Progenitor cell of endocrine pancreas (in vitro differentiated cells): ENCODE data around the gene DISP1. TPM values are rescaled to one million over a fixed set of nuclear protein-coding genes. Genes with fewer than 3 reads are reported as not detected.

Experiments
- DNase-seq: peaks from one replicate; pipeline ENCODE4 v3.0.0; 2021; ENCODE audit warnings: low spot score; ENCODE audit not compliant: unreplicated experiment
- H3K27ac Mint-ChIP-seq: 2 replicates; pipeline ENCODE4 v1.8.0; 2021; ENCODE audit warnings: mild to moderate bottlenecking, moderate library complexity, mixed read lengths
- H3K27me3 Mint-ChIP-seq: 2 replicates; pipeline ENCODE4 v1.8.0; 2021; ENCODE audit warnings: mixed read lengths
- H3K36me3 Mint-ChIP-seq: 2 replicates; pipeline ENCODE4 v1.8.0; 2022; ENCODE audit warnings: mixed read lengths; ENCODE audit not compliant: insufficient read depth
- H3K4me1 Mint-ChIP-seq: 2 replicates; pipeline ENCODE4 v1.8.0; 2021; ENCODE audit warnings: low read depth, mixed read lengths
- H3K4me3 Mint-ChIP-seq: 2 replicates; pipeline ENCODE4 v1.8.0; 2021; ENCODE audit warnings: low read depth, mild to moderate bottlenecking, moderate library complexity, mixed read lengths
- H3K9me3 Mint-ChIP-seq: 2 replicates; pipeline ENCODE4 v1.8.0; 2021; ENCODE audit warnings: low read depth, mixed read lengths
- long read RNA-seq: library from polyadenylated mRNA; unstranded; transcript quantifications from one replicate; pipeline ENCODE4 v2.0.0, GENCODE V29; 2020
- total RNA-seq: library from RNA; stranded (reverse); gene quantifications from 2 replicates; pipeline ENCODE4 v1.2.1, GENCODE V29; 2021
- TF ChIP-seq, protein P1 (sequence below): fragments of 200-600 bp; sonication (generic); IDR thresholded peaks from one replicate; pipeline ENCODE4 v1.5.0; 2021; ENCODE audit warnings: antibody characterized with exemption, mild to moderate bottlenecking; ENCODE audit not compliant: unreplicated experiment

The DISP1 gene
- 9.1 and 9.3 TPM in 2 replicates for total RNA-seq
- long read RNA-seq, partial matches to known transcripts, result 8 of 16 reads
- long read RNA-seq, other reads (novel, unspliced or antisense), result 8 of 16 reads

- no peaks in the 10 kb centered on the region for H3K9me3 Mint-ChIP-seq
- H3K27me3 Mint-ChIP-seq, result peaks cover 12% of the 10 kb centered on the region
- peak within 1 kb of the TSS; percentile 87 for H3K4me3 Mint-ChIP-seq
- H3K36me3 Mint-ChIP-seq, result no peaks in the 10 kb centered on the region
- DNase-seq, result peak; percentile 60
- TF ChIP-seq, protein P1, sequence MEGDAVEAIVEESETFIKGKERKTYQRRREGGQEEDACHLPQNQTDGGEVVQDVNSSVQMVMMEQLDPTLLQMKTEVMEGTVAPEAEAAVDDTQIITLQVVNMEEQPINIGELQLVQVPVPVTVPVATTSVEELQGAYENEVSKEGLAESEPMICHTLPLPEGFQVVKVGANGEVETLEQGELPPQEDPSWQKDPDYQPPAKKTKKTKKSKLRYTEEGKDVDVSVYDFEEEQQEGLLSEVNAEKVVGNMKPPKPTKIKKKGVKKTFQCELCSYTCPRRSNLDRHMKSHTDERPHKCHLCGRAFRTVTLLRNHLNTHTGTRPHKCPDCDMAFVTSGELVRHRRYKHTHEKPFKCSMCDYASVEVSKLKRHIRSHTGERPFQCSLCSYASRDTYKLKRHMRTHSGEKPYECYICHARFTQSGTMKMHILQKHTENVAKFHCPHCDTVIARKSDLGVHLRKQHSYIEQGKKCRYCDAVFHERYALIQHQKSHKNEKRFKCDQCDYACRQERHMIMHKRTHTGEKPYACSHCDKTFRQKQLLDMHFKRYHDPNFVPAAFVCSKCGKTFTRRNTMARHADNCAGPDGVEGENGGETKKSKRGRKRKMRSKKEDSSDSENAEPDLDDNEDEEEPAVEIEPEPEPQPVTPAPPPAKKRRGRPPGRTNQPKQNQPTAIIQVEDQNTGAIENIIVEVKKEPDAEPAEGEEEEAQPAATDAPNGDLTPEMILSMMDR, result no peak
- peaks cover 16% of the 10 kb centered on the region for H3K4me1 Mint-ChIP-seq
- H3K27ac Mint-ChIP-seq, result peak within 1 kb of the TSS; percentile 92
These were observed at the start of gene DISP1 for GRCh38 chr1:222814536-222815439. DISP1 (plus strand) TSS chr1:222815039; CDS start chr1:222942824, 127,785 bp downstream.

DNA sequence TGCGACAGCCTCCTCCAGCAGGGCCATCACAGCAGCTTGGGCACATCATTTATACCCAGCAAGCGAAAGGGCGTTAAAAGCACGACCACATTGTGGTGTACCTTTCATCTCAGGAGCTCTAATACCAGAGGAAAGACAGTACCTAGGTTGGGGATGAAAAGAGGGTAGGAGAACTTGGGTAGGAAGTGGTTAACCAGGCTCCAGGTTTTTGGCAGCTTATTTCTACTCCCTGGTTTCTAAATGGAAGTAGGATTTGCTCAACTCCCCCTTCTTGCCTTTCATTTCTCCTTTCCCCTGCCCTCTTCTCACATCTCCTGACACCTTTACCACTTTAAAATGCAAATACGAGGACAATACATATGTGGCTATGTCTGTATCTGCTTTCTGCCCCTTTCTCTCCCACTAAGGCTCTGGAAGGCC lies 47.7 kb upstream of the DISP1 start:
- Mint-ChIP-seq H3K4me3 (no peak overlapping the region), H3K27ac (no peak overlapping the region), H3K27me3 (no peaks in the 10 kb centered on the region), H3K9me3 (peaks cover 20% of the 10 kb centered on the region), H3K36me3 (peaks cover 4% of the 10 kb centered on the region), H3K4me1 (no peaks in the 10 kb centered on the region)
- TF ChIP-seq, protein P1, result no peak
- DNase-seq, result no peak

- H3K27ac Mint-ChIP-seq, result no peak overlapping the region
- TF ChIP-seq, protein P1, result no peak
- no peak overlapping the region for H3K4me3 Mint-ChIP-seq
- DNase-seq, result no peak
- H3K4me1 Mint-ChIP-seq, result no peaks in the 10 kb centered on the region
- no peaks in the 10 kb centered on the region for H3K27me3 Mint-ChIP-seq
- peaks cover 4% of the 10 kb centered on the region for H3K36me3 Mint-ChIP-seq
- H3K9me3 Mint-ChIP-seq, result peaks cover 19% of the 10 kb centered on the region
These were observed 46.2 kb upstream of the DISP1 start for GRCh38 chr1:222768592-222768991.

DNA sequence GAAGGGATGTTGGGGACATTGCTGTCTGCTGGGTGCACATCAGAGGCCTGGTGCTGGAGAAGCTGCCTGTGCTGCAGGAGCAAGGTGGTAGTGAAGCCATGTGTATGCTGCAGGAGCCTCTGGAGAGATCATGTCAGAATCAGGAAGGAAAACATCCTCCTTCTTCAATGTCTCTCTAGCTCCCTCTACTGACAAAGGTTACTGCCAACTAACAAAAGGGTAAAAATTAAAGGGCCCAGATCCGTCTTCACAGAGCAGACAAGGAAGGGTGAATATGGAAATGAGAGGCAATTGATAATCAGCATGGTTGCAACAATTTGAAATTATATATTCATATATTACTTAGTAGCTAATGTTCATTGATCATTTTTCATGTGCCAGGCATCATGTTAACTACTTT lies 45.7 kb upstream of the DISP1 start:
- no peak for DNase-seq
- peaks cover 4% of the 10 kb centered on the region for H3K36me3 Mint-ChIP-seq
- no peaks in the 10 kb centered on the region for H3K27me3 Mint-ChIP-seq
- H3K4me1 Mint-ChIP-seq, result no peaks in the 10 kb centered on the region
- no peak overlapping the region for H3K27ac Mint-ChIP-seq
- TF ChIP-seq, protein P1, result no peak
- peaks cover 18% of the 10 kb centered on the region for H3K9me3 Mint-ChIP-seq
- no peak overlapping the region for H3K4me3 Mint-ChIP-seq

GRCh38 chr1:222769971-222770620 lies 44.7 kb upstream of the DISP1 start:
- Mint-ChIP-seq H3K27ac (no peak overlapping the region), H3K9me3 (peaks cover 11% of the 10 kb centered on the region), H3K4me3 (no peak overlapping the region), H3K4me1 (peaks cover 2% of the 10 kb centered on the region), H3K36me3 (peaks cover 4% of the 10 kb centered on the region), H3K27me3 (no peaks in the 10 kb centered on the region)
- TF ChIP-seq, protein P1, result no peak
- DNase-seq, result no peak
